HepG2 (cell line): ENCODE data around the gene RUVBL1. TPM values are rescaled to one million over a fixed set of nuclear protein-coding genes. Genes with fewer than 3 reads are reported as not detected.

ENCODE experiments used
- CHD4 ChIP-seq: fragments of 200-600 bp; sonication (generic); IDR thresholded peaks from 2 replicates; pipeline ENCODE4 v1.7.0; 2017; ENCODE audit warnings: mild to moderate bottlenecking, low read length, borderline replicate concordance
- CREB1 ChIP-seq, 2 experiments: fragments of 450-650 bp in 1 of 2; IDR thresholded peaks; 2 replicates each; pipeline ENCODE4 v1.6.1; 2016 to 2017; ENCODE audit warnings: control low read depth in 1 of 2, mild to moderate bottlenecking in 1 of 2, missing compliant biosample characterization in 1 of 2, missing genetic modification characterization in 1 of 2
- FIP1L1 ChIP-seq: fragments of 200-400 bp; formaldehyde crosslinking; IDR thresholded peaks from 2 replicates; pipeline ENCODE4 v1.6.1; 2018; ENCODE audit warnings: low read depth, mild to moderate bottlenecking, low read length, moderate library complexity, borderline replicate concordance; ENCODE audit not compliant: insufficient read depth
- MED13 ChIP-seq: sonication (generic); formaldehyde crosslinking; IDR thresholded peaks from 2 replicates; pipeline ENCODE4 v1.5.0; 2020; ENCODE audit warnings: missing genetic modification reagents
- NR1H2 ChIP-seq: sonication (generic); formaldehyde crosslinking; IDR thresholded peaks from 2 replicates; pipeline ENCODE4 v1.8.1; 2022; ENCODE audit warnings: low read depth, missing genetic modification reagents, borderline replicate concordance
- NR2F1 ChIP-seq, 2 experiments: fragments of 450-650 bp in 1 of 2; formaldehyde crosslinking in 1 of 2; IDR thresholded peaks; 2 replicates each; pipeline versions ENCODE4 v1.5.0 to v1.6.1; 2016 to 2020; ENCODE audit warnings: mild to moderate bottlenecking in 1 of 2, missing compliant biosample characterization in 1 of 2, missing genetic modification reagents in 1 of 2, moderate library complexity in 1 of 2
- NR2F2 ChIP-seq: IDR thresholded peaks from 2 replicates; pipeline ENCODE4 v1.6.1; 2012; ENCODE audit warnings: low read depth, inconsistent platforms, borderline replicate concordance
- RCOR2 ChIP-seq: IDR thresholded peaks from 2 replicates; pipeline ENCODE4 v1.6.1; 2016; ENCODE audit warnings: missing biosample characterization, missing genetic modification reagents
- RFX1 ChIP-seq: fragments of 450-650 bp; IDR thresholded peaks from 2 replicates; pipeline ENCODE4 v1.6.1; 2017
- SSRP1 ChIP-seq: IDR thresholded peaks from 2 replicates; pipeline ENCODE4 v1.6.1; 2016; ENCODE audit warnings: control low read depth
- TGIF2 ChIP-seq: IDR thresholded peaks from 2 replicates; pipeline ENCODE4 v1.6.1; 2016; ENCODE audit warnings: control low read depth, missing compliant biosample characterization
- YEATS2 ChIP-seq: sonication (generic); formaldehyde crosslinking; IDR thresholded peaks from 2 replicates; pipeline ENCODE4 v1.4.0; 2020; ENCODE audit warnings: missing genetic modification reagents, borderline replicate concordance
- ZBTB14 ChIP-seq: sonication (generic); formaldehyde crosslinking; IDR thresholded peaks from 2 replicates; pipeline ENCODE4 v1.4.0; 2020; ENCODE audit warnings: missing genetic modification reagents
- ZFP62 ChIP-seq: sonication (generic); formaldehyde crosslinking; IDR thresholded peaks from 2 replicates; pipeline ENCODE4 v1.4.0; 2020; ENCODE audit warnings: missing genetic modification reagents
- ZNF180 ChIP-seq: sonication (generic); formaldehyde crosslinking; IDR thresholded peaks from 2 replicates; pipeline ENCODE4 v1.4.0; 2020; ENCODE audit warnings: low read depth, missing genetic modification reagents, borderline replicate concordance
- ZNF331 ChIP-seq: sonication (generic); formaldehyde crosslinking; IDR thresholded peaks from 2 replicates; pipeline ENCODE4 v1.4.0; 2020; ENCODE audit warnings: missing genetic modification reagents
- ZNF337 ChIP-seq: sonication (generic); formaldehyde crosslinking; IDR thresholded peaks from 2 replicates; pipeline ENCODE4 v1.5.1; 2020; ENCODE audit warnings: missing genetic modification reagents, low read depth, mild to moderate bottlenecking, borderline replicate concordance
- ZNF382 ChIP-seq: sonication (generic); formaldehyde crosslinking; IDR thresholded peaks from 2 replicates; pipeline ENCODE4 v1.5.0; 2020; ENCODE audit warnings: missing genetic modification reagents, mild to moderate bottlenecking, borderline replicate concordance
- ZNF839 ChIP-seq: sonication (generic); formaldehyde crosslinking; IDR thresholded peaks from 2 replicates; pipeline ENCODE4 v1.4.0; 2020; ENCODE audit warnings: missing genetic modification reagents, mild to moderate bottlenecking, borderline replicate concordance
- polyA plus RNA-seq, 8 experiments: library from polyadenylated mRNA; depleted of rRNA in 3 of 8; stranded (reverse) in 7 of 8; unstranded in 1 of 8; fragments of >200 nt; fragmentation: Illumina TruSeq in 4 of 8; extraction: Trizol in 4 of 8; gene quantifications; 2 replicates each; pipeline versions ENCODE4 v1.2.1 to v1.2.3, GENCODE V29; 2011 to 2016; ENCODE audit warnings: low read depth in 4 of 8, missing spikeins in 1 of 8, mixed read lengths in 1 of 8; ENCODE audit not compliant: insufficient read depth in 1 of 8
- total RNA-seq, 5 experiments: library from RNA; depleted of rRNA; stranded (reverse); fragments of >200 nt; fragmentation: Illumina TruSeq; extraction: Trizol; gene quantifications; 2 replicates each; pipeline ENCODE4 v1.2.3, GENCODE V29; 2016; ENCODE audit warnings: low read depth in 1 of 5
- TF ChIP-seq, protein P1 (sequence below): sonication (generic); formaldehyde crosslinking; IDR thresholded peaks from 2 replicates; pipeline ENCODE4 v1.9.0; 2021; ENCODE audit warnings: missing genetic modification reagents, mild to moderate bottlenecking, borderline replicate concordance
- TF ChIP-seq, protein P2 (sequence below): sonication (generic); formaldehyde crosslinking; conservative IDR thresholded peaks from 2 replicates; pipeline ENCODE4 v1.8.0; 2022; ENCODE audit warnings: missing genetic modification reagents
- TF ChIP-seq, protein P3 (sequence below): sonication (generic); formaldehyde crosslinking; IDR thresholded peaks from 2 replicates; pipeline ENCODE4 v1.5.1; 2020; ENCODE audit warnings: missing genetic modification reagents, mild to moderate bottlenecking, borderline replicate concordance

Gene RUVBL1
- total and polyA plus RNA-seq, 2 of the 13 experiments (the other 11 are each of a cell fraction or from before 2014, with no cell fraction given): 32.7 to 86.3 TPM

- TF ChIP-seq, protein P1, sequence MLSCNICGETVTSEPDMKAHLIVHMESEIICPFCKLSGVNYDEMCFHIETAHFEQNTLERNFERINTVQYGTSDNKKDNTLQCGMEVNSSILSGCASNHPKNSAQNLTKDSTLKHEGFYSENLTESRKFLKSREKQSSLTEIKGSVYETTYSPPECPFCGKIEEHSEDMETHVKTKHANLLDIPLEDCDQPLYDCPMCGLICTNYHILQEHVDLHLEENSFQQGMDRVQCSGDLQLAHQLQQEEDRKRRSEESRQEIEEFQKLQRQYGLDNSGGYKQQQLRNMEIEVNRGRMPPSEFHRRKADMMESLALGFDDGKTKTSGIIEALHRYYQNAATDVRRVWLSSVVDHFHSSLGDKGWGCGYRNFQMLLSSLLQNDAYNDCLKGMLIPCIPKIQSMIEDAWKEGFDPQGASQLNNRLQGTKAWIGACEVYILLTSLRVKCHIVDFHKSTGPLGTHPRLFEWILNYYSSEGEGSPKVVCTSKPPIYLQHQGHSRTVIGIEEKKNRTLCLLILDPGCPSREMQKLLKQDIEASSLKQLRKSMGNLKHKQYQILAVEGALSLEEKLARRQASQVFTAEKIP: no peak
- TF ChIP-seq ZNF839 (CRISPR knock-in tag) (no peak), RCOR2 (CRISPR knock-in tag) (no peak), CHD4 (no peak), ZNF331 (CRISPR knock-in tag) (peak; percentile 93), ZNF180 (CRISPR knock-in tag) (no peak), MED13 (CRISPR knock-in tag) (no peak), CREB1 (IDR thresholded peaks at IDR 0.05) (no peak), CREB1 (CRISPR knock-in tag; IDR thresholded peaks at IDR 0.05) (no peak), ZNF382 (CRISPR knock-in tag) (no peak), NR1H2 (no peak), ZBTB14 (peak; percentile 72), FIP1L1 (peak; percentile 81; the same call in 1 of the 2 replicates), ZNF337 (CRISPR knock-in tag) (0 out of 2 replicates have a peak, but pooled peaks have one; percentile 65), NR2F2 (no peak), RFX1 (no peak), SSRP1 (CRISPR knock-in tag) (no peak), ZFP62 (CRISPR knock-in tag) (no peak), TGIF2 (CRISPR knock-in tag) (peak; percentile 87), NR2F1 (CRISPR knock-in tag; IDR thresholded peaks at IDR 0.05) (0 out of 4 replicates have a peak, but pooled peaks of 1 of the 2 experiments have one; percentile 30), YEATS2 (CRISPR knock-in tag) (peak; percentile 87)
- TF ChIP-seq, protein P2, sequence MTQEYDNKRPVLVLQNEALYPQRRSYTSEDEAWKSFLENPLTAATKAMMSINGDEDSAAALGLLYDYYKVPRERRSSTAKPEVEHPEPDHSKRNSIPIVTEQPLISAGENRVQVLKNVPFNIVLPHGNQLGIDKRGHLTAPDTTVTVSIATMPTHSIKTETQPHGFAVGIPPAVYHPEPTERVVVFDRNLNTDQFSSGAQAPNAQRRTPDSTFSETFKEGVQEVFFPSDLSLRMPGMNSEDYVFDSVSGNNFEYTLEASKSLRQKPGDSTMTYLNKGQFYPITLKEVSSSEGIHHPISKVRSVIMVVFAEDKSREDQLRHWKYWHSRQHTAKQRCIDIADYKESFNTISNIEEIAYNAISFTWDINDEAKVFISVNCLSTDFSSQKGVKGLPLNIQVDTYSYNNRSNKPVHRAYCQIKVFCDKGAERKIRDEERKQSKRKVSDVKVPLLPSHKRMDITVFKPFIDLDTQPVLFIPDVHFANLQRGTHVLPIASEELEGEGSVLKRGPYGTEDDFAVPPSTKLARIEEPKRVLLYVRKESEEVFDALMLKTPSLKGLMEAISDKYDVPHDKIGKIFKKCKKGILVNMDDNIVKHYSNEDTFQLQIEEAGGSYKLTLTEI: no peak
- TF ChIP-seq, protein P3, sequence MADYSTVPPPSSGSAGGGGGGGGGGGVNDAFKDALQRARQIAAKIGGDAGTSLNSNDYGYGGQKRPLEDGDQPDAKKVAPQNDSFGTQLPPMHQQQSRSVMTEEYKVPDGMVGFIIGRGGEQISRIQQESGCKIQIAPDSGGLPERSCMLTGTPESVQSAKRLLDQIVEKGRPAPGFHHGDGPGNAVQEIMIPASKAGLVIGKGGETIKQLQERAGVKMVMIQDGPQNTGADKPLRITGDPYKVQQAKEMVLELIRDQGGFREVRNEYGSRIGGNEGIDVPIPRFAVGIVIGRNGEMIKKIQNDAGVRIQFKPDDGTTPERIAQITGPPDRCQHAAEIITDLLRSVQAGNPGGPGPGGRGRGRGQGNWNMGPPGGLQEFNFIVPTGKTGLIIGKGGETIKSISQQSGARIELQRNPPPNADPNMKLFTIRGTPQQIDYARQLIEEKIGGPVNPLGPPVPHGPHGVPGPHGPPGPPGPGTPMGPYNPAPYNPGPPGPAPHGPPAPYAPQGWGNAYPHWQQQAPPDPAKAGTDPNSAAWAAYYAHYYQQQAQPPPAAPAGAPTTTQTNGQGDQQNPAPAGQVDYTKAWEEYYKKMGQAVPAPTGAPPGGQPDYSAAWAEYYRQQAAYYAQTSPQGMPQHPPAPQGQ (CRISPR knock-in tag): 0 out of 2 replicates have a peak, but pooled peaks have one; percentile 27
Measured at GRCh38 chr3:128153156-128154041, 29.8 kb upstream of the RUVBL1 start, which contains the start of gene EEFSEC (continued).
